GM12878 (cell line): Measurements from ENCODE around the gene NISCH. TPM values are rescaled to one million over a fixed set of nuclear protein-coding genes. Genes with fewer than 3 reads are reported as not detected.

Source experiments
- ATAC-seq: fragments of 200-7000 bp; cut with Tn5 transposase; 3 replicates; pipeline ENCODE4 v1.9.1; 2020; ENCODE audit warnings: mild to moderate bottlenecking, moderate library complexity
- BruUV-seq: library from RNA; stranded (reverse); fragments of 400-500 nt; replicated peaks from 2 replicates; lab custom pipeline; 2021; lab: Mats Ljungman, UMichigan
- CTCF ChIA-PET: fragments of 300-600 bp; sonication (Branson Sonifier 250); formaldehyde crosslinking; extraction: SDS; loops from one replicate; lab custom pipeline; 2021; ENCODE audit warnings: inconsistent platforms; lab: Yijun Ruan, JAX
- POLR2A ChIA-PET: fragments of 350-600 bp; formaldehyde crosslinking; extraction: SDS; loops from one replicate; lab custom pipeline; 2021; ENCODE audit warnings: inconsistent platforms; lab: Charles Lee
- RAD21 ChIA-PET: fragments of 300-600 bp; sonication (Branson Sonifier 250); formaldehyde crosslinking; loops from one replicate; lab custom pipeline; 2023; ENCODE audit warnings: antibody characterized with exemption; ENCODE audit not compliant: unreplicated experiment; lab: Charles Lee
- SMC1A ChIA-PET: fragments of 300-600 bp; sonication (Branson Sonifier 250); formaldehyde crosslinking; loops from one replicate; lab custom pipeline; 2023; ENCODE audit not compliant: unreplicated experiment, uncharacterized antibody; lab: Charles Lee
- DNase-seq: peaks from one replicate; pipeline ENCODE4 v3.0.0-alpha.2; 2011; ENCODE audit warnings: low read depth, low spot score
- FAIRE-seq: peaks from 3 replicates; lab custom pipeline; 2011; peaks lifted over from hg19 to GRCh38; lab: Jason Lieb, UNC
- H2AFZ ChIP-seq: 2 replicates; pipeline ENCODE4 v1.6.0; 2011; ENCODE audit warnings: low read depth, low read length, control low read depth; ENCODE audit not compliant: control insufficient read depth
- H3K27ac ChIP-seq: 2 replicates; pipeline ENCODE4 v1.5.1; 2011; ENCODE audit warnings: control low read depth; ENCODE audit not compliant: control insufficient read depth, insufficient read depth
- H3K27me3 ChIP-seq, 2 experiments: replicated peaks in 1 of 2; 2 replicates each; pipeline versions ENCODE4 v1.6.0 to v1.6.1; 2011; ENCODE audit warnings: low read length in 1 of 2; ENCODE audit not compliant: control insufficient read depth in 2 of 2, insufficient read depth in 2 of 2
- H3K36me3 ChIP-seq, 2 experiments: 2 replicates each; pipeline ENCODE4 v1.5.1; 2011; ENCODE audit warnings: low read length in 1 of 2; ENCODE audit not compliant: control insufficient read depth in 2 of 2, insufficient read depth in 2 of 2
- H3K4me1 ChIP-seq: 2 replicates; pipeline ENCODE4 v1.6.1; 2011; ENCODE audit warnings: mild to moderate bottlenecking, low read length, moderate library complexity, mixed read lengths; ENCODE audit not compliant: control insufficient read depth, insufficient read depth
- H3K4me2 ChIP-seq: 2 replicates; pipeline ENCODE4 v1.6.0; 2011; ENCODE audit warnings: control low read depth; ENCODE audit not compliant: control insufficient read depth, insufficient read depth
- H3K4me3 ChIP-seq: fragments of 200-600 bp; sonication (generic); 2 replicates; pipeline ENCODE4 v1.5.1; 2016
- H3K79me2 ChIP-seq: 2 replicates; pipeline ENCODE4 v1.6.0; 2011; ENCODE audit warnings: low read length; ENCODE audit not compliant: control insufficient read depth, insufficient read depth
- H3K9ac ChIP-seq: 2 replicates; pipeline ENCODE4 v1.8.0; 2011; ENCODE audit warnings: low read length, control low read depth, mixed read lengths; ENCODE audit not compliant: control insufficient read depth, insufficient read depth
- H3K9me3 ChIP-seq: replicated peaks from 3 replicates; pipeline ENCODE4 v1.5.1; 2011; ENCODE audit warnings: mild to moderate bottlenecking, low read length; ENCODE audit not compliant: control insufficient read depth, insufficient read depth
- H4K20me1 ChIP-seq: 2 replicates; pipeline ENCODE4 v1.6.0; 2011; ENCODE audit not compliant: control insufficient read depth, insufficient read depth
- EGR1 ChIP-seq, 2 experiments: IDR thresholded peaks; 1 replicate in 1 of 2; 2 replicates in 1 of 2; pipeline ENCODE4 v1.6.1; 2011 to 2012; ENCODE audit warnings: low read depth in 2 of 2, low read length in 2 of 2, borderline replicate concordance in 1 of 2, mild to moderate bottlenecking in 1 of 2, moderate library complexity in 1 of 2
- JUNB ChIP-seq: IDR thresholded peaks from 2 replicates; pipeline ENCODE4 v1.6.1; 2016; ENCODE audit warnings: antibody characterized with exemption, mild to moderate bottlenecking
- MEF2A ChIP-seq: IDR thresholded peaks from 2 replicates; pipeline ENCODE4 v1.6.1; 2011; ENCODE audit warnings: low read depth, mild to moderate bottlenecking, low read length, moderate library complexity; ENCODE audit not compliant: insufficient read depth
- MTA2 ChIP-seq: fragments of 450-650 bp; IDR thresholded peaks from 2 replicates; pipeline ENCODE4 v1.6.1; 2016; ENCODE audit warnings: low read depth, mild to moderate bottlenecking, moderate library complexity
- PAX5 ChIP-seq: IDR thresholded peaks from 2 replicates; pipeline ENCODE4 v1.6.1; 2011; ENCODE audit warnings: low read depth, low read length, borderline replicate concordance
- POLR2AphosphoS2 ChIP-seq: IDR thresholded peaks from 2 replicates; pipeline ENCODE4 v1.6.1; 2011; ENCODE audit warnings: low read depth, mild to moderate bottlenecking, low read length, improper control_type of control experiment, moderate library complexity
- POLR2AphosphoS5 ChIP-seq: IDR thresholded peaks from 2 replicates; pipeline ENCODE4 v1.6.1; 2011; ENCODE audit warnings: mild to moderate bottlenecking, low read length, inconsistent platforms
- RAD21 ChIP-seq: IDR thresholded peaks from 2 replicates; pipeline ENCODE4 v1.6.1; 2011; ENCODE audit warnings: mild to moderate bottlenecking, low read depth, low read length, moderate library complexity; ENCODE audit not compliant: insufficient read depth
- RAD51 ChIP-seq: fragments of 450-650 bp; IDR thresholded peaks from 2 replicates; pipeline ENCODE4 v1.6.1; 2016; ENCODE audit warnings: moderate library complexity, mild to moderate bottlenecking, inconsistent platforms
- SIX5 ChIP-seq: IDR thresholded peaks from 2 replicates; pipeline ENCODE4 v1.6.1; 2011; ENCODE audit warnings: mild to moderate bottlenecking, low read depth, low read length, moderate library complexity; ENCODE audit not compliant: severe bottlenecking
- SREBF2 ChIP-seq: IDR thresholded peaks from 2 replicates; pipeline ENCODE4 v1.6.1; 2012; ENCODE audit warnings: mild to moderate bottlenecking, low read length
- TAF1 ChIP-seq: IDR thresholded peaks from 2 replicates; pipeline ENCODE4 v1.6.1; 2011; ENCODE audit warnings: mild to moderate bottlenecking, low read depth, low read length, borderline replicate concordance
- TCF3 ChIP-seq: IDR thresholded peaks from 2 replicates; pipeline ENCODE4 v1.6.1; 2012; ENCODE audit warnings: low read depth, mild to moderate bottlenecking, low read length, borderline replicate concordance; ENCODE audit not compliant: insufficient read depth
- ZBED1 ChIP-seq: IDR thresholded peaks from 2 replicates; pipeline ENCODE4 v1.6.1; 2016; ENCODE audit warnings: borderline replicate concordance
- ZNF217 ChIP-seq: fragments of 450-650 bp; IDR thresholded peaks from 2 replicates; pipeline ENCODE4 v1.6.1; 2017; ENCODE audit warnings: antibody characterized with exemption, mild to moderate bottlenecking
- ZNF274 ChIP-seq: IDR thresholded peaks from one replicate; pipeline ENCODE4 v1.8.0; 2011; ENCODE audit not compliant: insufficient read length, insufficient read depth
- WGBS: methylation state at CpG from one replicate; pipeline ENCODE4 v1.1.6; 2016; ENCODE audit warnings: low lambda C conversion rate; ENCODE audit not compliant: insufficient replicate concordance, insufficient coverage; ENCODE audit errors: missing lambda C conversion rate; 5-methylcytosine and 5-hydroxymethylcytosine counted together
- in situ Hi-C: fragments of 300-500 bp; cut with MboI; formaldehyde crosslinking; loops from 9 replicates; pipeline ENCODE4 v1.14.3; 2018; ENCODE audit warnings: mixed read lengths
- intact Hi-C: fragments of 100-400 bp; cut with micrococcal nuclease; formaldehyde crosslinking; loops from one replicate; pipeline ENCODE4 v1.14.2; 2022; ENCODE audit not compliant: unreplicated experiment
- polyA plus RNA-seq, 11 experiments: library from polyadenylated mRNA; depleted of rRNA in 4 of 11; unstranded in 6 of 11; stranded (reverse) in 5 of 11; fragments of >200 nt; fragmentation: Nextera tagmentation in 4 of 11; fragmentation: Illumina TruSeq in 1 of 11; extraction: Ambion mirVana in 4 of 11; extraction: Trizol in 1 of 11; gene quantifications; 1 replicate in 1 of 11; 2 replicates in 10 of 11; pipeline versions ENCODE4 v1.2.1 to v1.2.3, GENCODE V29; 2011 to 2016; ENCODE audit warnings: inconsistent platforms in 2 of 11, missing spikeins in 2 of 11, low read depth in 1 of 11
- total RNA-seq, 4 experiments: library from RNA; depleted of rRNA in 3 of 4; stranded (reverse); fragments of >200 nt in 3 of 4; fragmentation: Illumina TruSeq in 1 of 4; extraction: Trizol in 1 of 4; gene quantifications; 2 replicates each; pipeline versions ENCODE4 v1.2.1 to v1.2.3, GENCODE V29; 2013 to 2021
- TF ChIP-seq, protein P1 (sequence below): IDR thresholded peaks from 2 replicates; pipeline ENCODE4 v1.6.1; 2012; ENCODE audit warnings: low read depth, low read length, improper control_type of control experiment
- TF ChIP-seq, protein P2 (sequence below): fragments of 450-650 bp; formaldehyde crosslinking; IDR thresholded peaks from 2 replicates; pipeline ENCODE4 v1.5.0; 2022; ENCODE audit warnings: mild to moderate bottlenecking, missing genetic modification characterization
- TF ChIP-seq, protein P3 (sequence below): IDR thresholded peaks from 2 replicates; pipeline ENCODE4 v1.6.1; 2011; ENCODE audit warnings: low read depth, mild to moderate bottlenecking, low read length, moderate library complexity, borderline replicate concordance; ENCODE audit errors: extremely low read depth

The NISCH gene
- total and polyA plus RNA-seq, 10 of the 15 experiments (the other 5 are each of a cell fraction or from before 2014, with no cell fraction given): 0.76 to 52.5 (median 24.6) TPM

DNA sequence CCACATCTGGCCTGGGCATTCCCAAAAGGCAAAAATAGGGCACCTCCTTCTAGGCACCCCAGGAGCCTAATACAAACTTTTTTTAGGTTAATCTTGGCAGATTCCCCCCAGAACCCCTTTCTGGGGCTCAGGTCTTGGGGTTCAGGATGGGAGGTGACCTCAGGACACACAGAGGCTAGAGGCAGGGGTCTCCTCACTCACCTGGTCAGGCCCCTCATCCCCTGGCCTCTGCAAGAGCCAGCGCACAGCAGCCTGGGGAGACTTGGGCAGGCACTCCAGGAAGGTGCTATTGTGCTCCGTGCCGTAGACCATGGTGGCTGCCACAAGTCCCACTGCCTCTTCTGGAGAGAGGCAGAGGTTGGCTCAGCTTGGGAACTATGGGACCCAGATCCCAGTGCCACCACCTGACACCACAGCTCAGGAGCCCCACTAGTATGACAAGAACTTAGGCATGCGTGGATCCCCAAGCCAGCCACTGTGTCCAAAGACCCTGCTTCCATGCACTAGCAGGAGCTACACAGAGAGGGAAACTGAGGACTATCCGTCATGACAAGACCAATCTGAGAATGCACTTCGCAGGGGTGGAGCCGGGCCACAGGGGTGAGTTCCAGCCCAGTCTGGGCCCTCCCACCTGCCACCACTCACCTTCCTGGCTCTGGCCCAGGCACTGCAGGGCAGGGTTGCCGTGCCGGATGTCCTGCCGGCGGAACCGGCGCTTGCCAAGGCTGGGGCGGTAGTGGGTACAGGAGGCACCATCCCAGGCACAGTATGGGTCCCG lies 17.9 kb upstream of the NISCH start (continued):
- no peak for TF ChIP-seq TCF3
- TF ChIP-seq SREBF2: no peak
- TF ChIP-seq ZBED1: no peak

DNA sequence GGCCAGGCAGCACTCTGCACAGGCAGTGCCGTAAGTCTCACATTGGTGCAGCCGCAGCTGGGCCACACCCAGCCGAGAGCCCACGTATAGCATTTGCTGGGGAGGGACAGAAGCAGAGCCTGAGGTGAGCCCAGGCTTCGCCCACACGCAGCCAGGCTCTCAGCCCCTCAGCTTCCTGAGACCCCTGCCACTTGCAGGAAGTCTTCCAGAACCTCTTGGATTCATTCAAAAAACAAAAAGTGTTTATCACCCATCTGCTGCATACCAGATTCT lies 17.4 kb upstream of the NISCH start:
- ChIA-PET CTCF (no interaction called here), SMC1A (interaction anchor here (1.1 kb wide), 1 partner anchor 8 kb away, joined by 3 read pairs; no protein-coding TSS in a partner anchor), RAD21 (no interaction called here), POLR2A (no interaction called here)
- no peak overlapping the region for H3K4me3 ChIP-seq
- BruUV-seq: no TSS peak
- no peaks in the 10 kb centered on the region for H3K4me1 ChIP-seq
- FAIRE-seq (no peak), ATAC-seq (no peak), DNase-seq (no peak)
- intact Hi-C loops (no loop called here), in situ Hi-C loops (no loop called here)
- no peaks in the 10 kb centered on the region for H3K36me3 ChIP-seq
- H3K79me2 ChIP-seq: no peaks in the 10 kb centered on the region
- H4K20me1 ChIP-seq: no peaks in the 10 kb centered on the region
- no peaks in the 10 kb centered on the region for H3K9me3 ChIP-seq
- no peak overlapping the region for H3K4me2 ChIP-seq
- H3K9ac ChIP-seq: no peak overlapping the region
- no peak overlapping the region for H2AFZ ChIP-seq
- no peaks in the 10 kb centered on the region for H3K27me3 ChIP-seq
- no peak overlapping the region for H3K27ac ChIP-seq
- whole genome bisulfite sequencing: 56% methylated on average over 6 of the region's 6 CpGs
- TF ChIP-seq TAF1 (no peak), TCF3 (no peak), MTA2 (no peak), MEF2A (no peak), JUNB (no peak), EGR1 (IDR thresholded peaks at IDR 0.05; ENCODE audit: borderline replicate concordance in 1 of 2, low read depth in 2 of 2, low read length in 2 of 2) (no peak), SIX5 (no peak), ZNF274 (no peak), ZNF217 (no peak), POLR2AphosphoS2 (no peak), POLR2AphosphoS5 (no peak), RAD21 (no peak), PAX5 (no peak), RAD51 (no peak)
- TF ChIP-seq, protein P1, sequence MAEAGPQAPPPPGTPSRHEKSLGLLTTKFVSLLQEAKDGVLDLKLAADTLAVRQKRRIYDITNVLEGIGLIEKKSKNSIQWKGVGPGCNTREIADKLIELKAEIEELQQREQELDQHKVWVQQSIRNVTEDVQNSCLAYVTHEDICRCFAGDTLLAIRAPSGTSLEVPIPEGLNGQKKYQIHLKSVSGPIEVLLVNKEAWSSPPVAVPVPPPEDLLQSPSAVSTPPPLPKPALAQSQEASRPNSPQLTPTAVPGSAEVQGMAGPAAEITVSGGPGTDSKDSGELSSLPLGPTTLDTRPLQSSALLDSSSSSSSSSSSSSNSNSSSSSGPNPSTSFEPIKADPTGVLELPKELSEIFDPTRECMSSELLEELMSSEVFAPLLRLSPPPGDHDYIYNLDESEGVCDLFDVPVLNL: no peak
- TF ChIP-seq, protein P2, sequence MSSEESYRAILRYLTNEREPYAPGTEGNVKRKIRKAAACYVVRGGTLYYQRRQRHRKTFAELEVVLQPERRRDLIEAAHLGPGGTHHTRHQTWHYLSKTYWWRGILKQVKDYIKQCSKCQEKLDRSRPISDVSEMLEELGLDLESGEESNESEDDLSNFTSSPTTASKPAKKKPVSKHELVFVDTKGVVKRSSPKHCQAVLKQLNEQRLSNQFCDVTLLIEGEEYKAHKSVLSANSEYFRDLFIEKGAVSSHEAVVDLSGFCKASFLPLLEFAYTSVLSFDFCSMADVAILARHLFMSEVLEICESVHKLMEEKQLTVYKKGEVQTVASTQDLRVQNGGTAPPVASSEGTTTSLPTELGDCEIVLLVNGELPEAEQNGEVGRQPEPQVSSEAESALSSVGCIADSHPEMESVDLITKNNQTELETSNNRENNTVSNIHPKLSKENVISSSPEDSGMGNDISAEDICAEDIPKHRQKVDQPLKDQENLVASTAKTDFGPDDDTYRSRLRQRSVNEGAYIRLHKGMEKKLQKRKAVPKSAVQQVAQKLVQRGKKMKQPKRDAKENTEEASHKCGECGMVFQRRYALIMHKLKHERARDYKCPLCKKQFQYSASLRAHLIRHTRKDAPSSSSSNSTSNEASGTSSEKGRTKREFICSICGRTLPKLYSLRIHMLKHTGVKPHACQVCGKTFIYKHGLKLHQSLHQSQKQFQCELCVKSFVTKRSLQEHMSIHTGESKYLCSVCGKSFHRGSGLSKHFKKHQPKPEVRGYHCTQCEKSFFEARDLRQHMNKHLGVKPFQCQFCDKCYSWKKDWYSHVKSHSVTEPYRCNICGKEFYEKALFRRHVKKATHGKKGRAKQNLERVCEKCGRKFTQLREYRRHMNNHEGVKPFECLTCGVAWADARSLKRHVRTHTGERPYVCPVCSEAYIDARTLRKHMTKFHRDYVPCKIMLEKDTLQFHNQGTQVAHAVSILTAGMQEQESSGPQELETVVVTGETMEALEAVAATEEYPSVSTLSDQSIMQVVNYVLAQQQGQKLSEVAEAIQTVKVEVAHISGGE (CRISPR knock-in tag): no peak
- TF ChIP-seq, protein P3, sequence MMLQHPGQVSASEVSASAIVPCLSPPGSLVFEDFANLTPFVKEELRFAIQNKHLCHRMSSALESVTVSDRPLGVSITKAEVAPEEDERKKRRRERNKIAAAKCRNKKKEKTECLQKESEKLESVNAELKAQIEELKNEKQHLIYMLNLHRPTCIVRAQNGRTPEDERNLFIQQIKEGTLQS: no peak
